ENCODE data around the gene HELZ2.

Gene HELZ2

GRCh38 chr20:63563225-63563935 is 10.7 kb downstream of the HELZ2 start:
- ChIA-PET POLR2A (no interaction called here), CTCF (interaction anchor here (0.6 kb wide), 1 partner anchor 700 kb away, joined by 3 read pairs; no protein-coding TSS in a partner anchor)
- DNase-seq (ENCODE audit: extremely low spot score), result no peak
- no peak for TF ChIP-seq FOXK2 (IDR thresholded peaks at IDR 0.05)

GRCh38 chr20:63562461-63563224 is 11.4 kb downstream of the HELZ2 start:
- CTCF ChIA-PET, result interaction anchor here (0.6 kb wide), 1 partner anchor 699 kb away, joined by 3 read pairs; no protein-coding TSS in a partner anchor
- no peak for TF ChIP-seq ZNF384 (IDR thresholded peaks at IDR 0.05)
- no peak for TF ChIP-seq L3MBTL2 (conservative IDR thresholded peaks at IDR 0.05)
- no peak for TF ChIP-seq CTBP1 (IDR thresholded peaks at IDR 0.05; ENCODE audit: borderline replicate concordance)
- TF ChIP-seq ELF4 (IDR thresholded peaks at IDR 0.05), result no peak
- no peak for TF ChIP-seq TARDBP (IDR thresholded peaks at IDR 0.05)
- TF ChIP-seq FOXA1 (IDR thresholded peaks at IDR 0.05), result no peak
- TF ChIP-seq ARNT (IDR thresholded peaks at IDR 0.05), result no peak
- TF ChIP-seq PKNOX1 (IDR thresholded peaks at IDR 0.05), result no peak
- TF ChIP-seq SP1 (IDR thresholded peaks at IDR 0.05), result no peak
- TF ChIP-seq NFRKB (IDR thresholded peaks at IDR 0.05), result no peak
- no peak for TF ChIP-seq BHLHE40 (IDR thresholded peaks at IDR 0.05; ENCODE audit: borderline replicate concordance)
- no peak for TF ChIP-seq HDGF (IDR thresholded peaks at IDR 0.05; ENCODE audit: borderline replicate concordance)
- POLR2A ChIA-PET, result interaction anchor here (2.2 kb wide), 1 partner anchor 12 kb away, joined by 6 read pairs; the partner anchor contains the start of gene HELZ2
- DNase-seq (ENCODE audit: extremely low spot score), result no peak

- TF ChIP-seq NFRKB (IDR thresholded peaks at IDR 0.05), result no peak
- no peak for TF ChIP-seq ZNF384 (IDR thresholded peaks at IDR 0.05)
- TF ChIP-seq HDGF (IDR thresholded peaks at IDR 0.05; ENCODE audit: borderline replicate concordance), result no peak
- no peak for TF ChIP-seq BHLHE40 (IDR thresholded peaks at IDR 0.05; ENCODE audit: borderline replicate concordance)
- no peak for TF ChIP-seq ARNT (IDR thresholded peaks at IDR 0.05)
- no peak for TF ChIP-seq FOXK2 (IDR thresholded peaks at IDR 0.05)
- TF ChIP-seq PKNOX1 (IDR thresholded peaks at IDR 0.05), result no peak
- no peak for TF ChIP-seq LEF1 (IDR thresholded peaks at IDR 0.05; ENCODE audit: borderline replicate concordance)
- TF ChIP-seq FOXA1 (IDR thresholded peaks at IDR 0.05), result no peak
- CTCF ChIA-PET, result no interaction called here
Observed at GRCh38 chr20:63561624-63562396, 12.2 kb downstream of the HELZ2 start.

GRCh38 chr20:63560856-63561609 is 13.0 kb downstream of the HELZ2 start:
- POLR2A ChIA-PET, result interaction anchor here (2.2 kb wide), 1 partner anchor 13 kb away, joined by 6 read pairs; the partner anchor contains the start of gene HELZ2
- no peak for DNase-seq (ENCODE audit: extremely low spot score)
- CTCF ChIA-PET, result no interaction called here

More at GRCh38 chr20:63561624-63562396, 12.2 kb downstream of the HELZ2 start:
- no peak for DNase-seq (ENCODE audit: extremely low spot score)
- POLR2A ChIA-PET, result interaction anchor here (2.2 kb wide), 1 partner anchor 13 kb away, joined by 6 read pairs; the partner anchor contains the start of gene HELZ2

More at GRCh38 chr20:63560856-63561609, 13.0 kb downstream of the HELZ2 start:
- TF ChIP-seq ELF4 (IDR thresholded peaks at IDR 0.05), result no peak
- no peak for TF ChIP-seq L3MBTL2 (conservative IDR thresholded peaks at IDR 0.05)
- no peak for TF ChIP-seq CTBP1 (IDR thresholded peaks at IDR 0.05; ENCODE audit: borderline replicate concordance)
- no peak for TF ChIP-seq BHLHE40 (IDR thresholded peaks at IDR 0.05; ENCODE audit: borderline replicate concordance)
- TF ChIP-seq LEF1 (IDR thresholded peaks at IDR 0.05; ENCODE audit: borderline replicate concordance), result no peak
- TF ChIP-seq SP1 (IDR thresholded peaks at IDR 0.05), result no peak
- TF ChIP-seq ARNT (IDR thresholded peaks at IDR 0.05), result no peak
- no peak for TF ChIP-seq FOXA1 (IDR thresholded peaks at IDR 0.05)
- TF ChIP-seq FOXK2 (IDR thresholded peaks at IDR 0.05), result no peak
- TF ChIP-seq TARDBP (IDR thresholded peaks at IDR 0.05), result no peak
- no peak for TF ChIP-seq SUZ12 (IDR thresholded peaks at IDR 0.05)
- TF ChIP-seq ZNF384 (IDR thresholded peaks at IDR 0.05), result no peak
- no peak for TF ChIP-seq NFRKB (IDR thresholded peaks at IDR 0.05)
- no peak for TF ChIP-seq HDGF (IDR thresholded peaks at IDR 0.05; ENCODE audit: borderline replicate concordance)
- TF ChIP-seq FOXM1 (IDR thresholded peaks at IDR 0.05; ENCODE audit: borderline replicate concordance), result no peak
- TF ChIP-seq PKNOX1 (IDR thresholded peaks at IDR 0.05), result no peak
